GM13977 (cell line): ENCODE measurements around the gene SCGB3A1.

Experiments
- DNase-seq: peaks from one replicate; pipeline ENCODE4 v3.0.0; 2012; ENCODE audit warnings: low spot score
- in situ Hi-C: fragments of 300-500 bp; cut with MboI; formaldehyde crosslinking; loops from one replicate; pipeline ENCODE4 v1.12.0; 2022; ENCODE audit warnings: low sequenced_read_pairs, low pct_unique_long_range_greater_than_20kb, mixed read lengths, inconsistent platforms; ENCODE audit not compliant: unreplicated experiment
- TF ChIP-seq, protein P1 (sequence below): IDR thresholded peaks from 2 replicates; pipeline ENCODE4 v1.5.1; 2012; ENCODE audit warnings: mild to moderate bottlenecking, control low read depth; ENCODE audit not compliant: insufficient read depth; ENCODE audit errors: extremely low read depth, missing control alignments

Gene SCGB3A1

DNA sequence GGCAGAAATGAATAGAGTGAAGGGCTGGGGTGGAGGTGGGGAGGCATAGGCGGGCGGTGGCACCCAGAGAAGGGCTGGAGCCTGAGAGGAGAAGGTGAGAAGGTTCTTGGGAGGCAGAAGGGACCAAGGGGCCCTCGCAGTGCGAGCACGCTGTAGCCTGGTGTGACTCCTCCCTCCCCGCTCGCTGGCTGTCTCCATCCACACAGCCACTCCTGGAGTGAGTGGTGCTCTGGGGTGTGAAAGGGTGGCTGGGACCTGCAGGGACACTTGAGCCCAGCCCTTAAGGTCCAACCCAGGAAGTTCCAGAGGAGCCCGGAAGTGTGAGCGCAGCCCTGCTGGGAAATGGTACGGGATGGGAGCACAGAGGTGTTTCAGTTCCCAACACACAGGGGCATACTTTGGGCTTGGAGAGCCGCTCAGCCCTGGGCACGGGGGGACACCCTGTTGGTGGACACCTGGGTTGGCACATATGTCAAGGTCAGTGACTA, 9.3 kb upstream of the SCGB3A1 start:
- DNase-seq, result peak; percentile 23

DNA sequence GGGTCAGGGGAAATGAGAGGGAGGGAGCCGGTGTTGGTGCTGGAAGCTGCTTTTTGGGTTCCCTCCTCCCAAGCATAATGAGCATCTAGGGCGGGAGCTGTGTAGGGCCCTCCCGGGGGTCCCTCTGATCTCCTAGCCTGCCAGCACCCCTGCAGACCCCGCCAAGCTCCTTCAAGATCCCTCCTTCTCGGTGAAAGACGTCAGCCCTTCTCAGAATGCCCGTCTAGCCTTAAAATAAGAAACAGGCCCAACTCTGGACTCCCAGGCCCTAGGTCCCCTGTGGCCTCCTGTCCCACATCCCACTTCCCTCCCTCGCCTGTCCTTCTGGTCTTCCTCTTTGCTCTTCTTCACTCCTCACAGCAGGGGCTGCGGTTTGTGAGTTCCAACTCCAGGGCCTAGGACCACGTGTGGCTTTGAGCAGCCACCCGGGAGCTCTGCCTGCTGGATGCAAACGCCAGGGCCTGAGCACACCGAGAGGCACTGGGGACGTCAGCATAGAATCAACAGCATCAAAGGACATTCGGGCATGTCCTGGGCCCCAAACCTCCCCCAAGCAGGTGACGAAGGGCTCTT, 8.8 kb upstream of the SCGB3A1 start:
- TF ChIP-seq, protein P1, sequence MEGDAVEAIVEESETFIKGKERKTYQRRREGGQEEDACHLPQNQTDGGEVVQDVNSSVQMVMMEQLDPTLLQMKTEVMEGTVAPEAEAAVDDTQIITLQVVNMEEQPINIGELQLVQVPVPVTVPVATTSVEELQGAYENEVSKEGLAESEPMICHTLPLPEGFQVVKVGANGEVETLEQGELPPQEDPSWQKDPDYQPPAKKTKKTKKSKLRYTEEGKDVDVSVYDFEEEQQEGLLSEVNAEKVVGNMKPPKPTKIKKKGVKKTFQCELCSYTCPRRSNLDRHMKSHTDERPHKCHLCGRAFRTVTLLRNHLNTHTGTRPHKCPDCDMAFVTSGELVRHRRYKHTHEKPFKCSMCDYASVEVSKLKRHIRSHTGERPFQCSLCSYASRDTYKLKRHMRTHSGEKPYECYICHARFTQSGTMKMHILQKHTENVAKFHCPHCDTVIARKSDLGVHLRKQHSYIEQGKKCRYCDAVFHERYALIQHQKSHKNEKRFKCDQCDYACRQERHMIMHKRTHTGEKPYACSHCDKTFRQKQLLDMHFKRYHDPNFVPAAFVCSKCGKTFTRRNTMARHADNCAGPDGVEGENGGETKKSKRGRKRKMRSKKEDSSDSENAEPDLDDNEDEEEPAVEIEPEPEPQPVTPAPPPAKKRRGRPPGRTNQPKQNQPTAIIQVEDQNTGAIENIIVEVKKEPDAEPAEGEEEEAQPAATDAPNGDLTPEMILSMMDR, result no peak
- in situ Hi-C loops, result no loop called here
- peak; percentile 16 for DNase-seq

More for the DNA sequence above, 9.3 kb upstream of the SCGB3A1 start:
- in situ Hi-C loops, result no loop called here
- TF ChIP-seq, protein P1, result no peak

DNA sequence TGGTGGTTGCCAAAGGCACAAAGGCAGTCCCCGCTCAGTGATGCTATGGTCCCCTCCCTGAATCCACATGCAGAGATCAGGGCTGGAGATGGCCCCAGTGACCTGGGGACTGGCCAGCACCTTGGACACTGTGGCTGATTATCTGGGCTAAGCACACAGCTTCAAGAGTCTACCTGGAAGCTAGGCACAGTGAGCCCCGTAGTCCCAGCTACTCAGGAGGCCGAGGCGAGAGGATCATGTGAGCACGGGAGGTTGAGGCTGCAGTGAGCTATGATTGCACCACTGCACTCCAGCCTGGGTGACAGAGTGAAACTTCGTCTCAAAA, 8.3 kb upstream of the SCGB3A1 start:
- in situ Hi-C loops, result no loop called here
- TF ChIP-seq, protein P1, result no peak
- peak; percentile 24 for DNase-seq

DNA sequence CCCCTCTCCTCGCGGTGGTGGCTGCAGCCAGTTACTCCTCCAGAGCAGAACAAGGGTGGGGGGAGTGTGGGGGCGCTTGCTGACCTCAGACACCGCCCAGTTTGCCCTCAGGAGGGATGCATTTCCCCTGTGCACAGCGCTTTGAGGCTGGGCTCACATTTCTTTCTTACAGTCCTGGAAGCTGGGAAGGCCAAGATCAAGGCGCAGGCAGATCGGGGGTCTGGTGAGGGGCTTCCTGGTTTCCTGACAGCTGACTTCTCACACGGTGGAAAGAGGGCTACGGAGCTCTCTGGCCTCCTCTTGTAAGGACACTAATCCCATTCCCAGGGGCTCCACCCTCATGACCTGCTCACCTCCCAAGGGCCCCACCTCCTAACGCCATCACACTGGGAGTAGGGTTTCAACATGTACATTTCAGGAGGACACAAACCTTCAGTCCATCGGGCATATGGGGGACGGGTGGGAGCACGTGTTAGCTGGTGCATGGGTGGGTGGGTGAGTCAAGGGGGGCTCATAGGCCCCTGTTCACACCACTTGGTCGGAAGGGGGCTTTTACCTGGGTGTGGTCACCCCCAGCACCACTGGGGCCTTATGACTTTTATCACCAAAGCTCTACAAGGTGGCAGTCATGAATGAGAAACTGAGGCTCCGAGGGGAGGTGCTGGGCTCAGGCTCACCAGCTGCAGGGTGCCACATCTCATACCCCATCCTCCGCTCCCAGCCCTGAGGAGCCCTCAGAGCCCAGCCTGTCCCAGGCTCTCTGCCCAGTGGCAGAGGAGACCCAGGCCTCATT, 7.7 kb upstream of the SCGB3A1 start:
- no peak for DNase-seq
- in situ Hi-C loops, result no loop called here
- TF ChIP-seq, protein P1, result no peak

DNA sequence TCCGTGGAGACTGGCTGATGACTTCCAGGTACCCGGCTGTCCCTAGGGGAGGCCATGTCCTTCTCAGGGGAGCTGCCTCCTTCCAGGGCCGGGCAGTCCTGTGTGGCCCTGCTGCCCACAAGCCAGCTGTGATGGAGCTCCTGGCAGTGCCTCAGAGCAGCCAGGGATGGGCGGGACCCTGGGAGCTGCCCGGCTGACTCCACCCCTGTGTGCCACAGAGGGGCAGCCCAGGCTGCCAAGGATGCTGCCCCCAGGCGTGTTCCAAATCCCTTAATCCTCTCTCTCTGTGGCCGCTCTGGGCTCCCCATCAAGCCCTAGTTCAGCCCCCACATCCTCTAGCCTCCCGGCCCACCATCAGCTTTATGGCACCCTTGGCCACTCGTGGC, 7.0 kb upstream of the SCGB3A1 start:
- peak; percentile 12 for DNase-seq
- in situ Hi-C loops, result no loop called here
- TF ChIP-seq, protein P1, result no peak

DNA sequence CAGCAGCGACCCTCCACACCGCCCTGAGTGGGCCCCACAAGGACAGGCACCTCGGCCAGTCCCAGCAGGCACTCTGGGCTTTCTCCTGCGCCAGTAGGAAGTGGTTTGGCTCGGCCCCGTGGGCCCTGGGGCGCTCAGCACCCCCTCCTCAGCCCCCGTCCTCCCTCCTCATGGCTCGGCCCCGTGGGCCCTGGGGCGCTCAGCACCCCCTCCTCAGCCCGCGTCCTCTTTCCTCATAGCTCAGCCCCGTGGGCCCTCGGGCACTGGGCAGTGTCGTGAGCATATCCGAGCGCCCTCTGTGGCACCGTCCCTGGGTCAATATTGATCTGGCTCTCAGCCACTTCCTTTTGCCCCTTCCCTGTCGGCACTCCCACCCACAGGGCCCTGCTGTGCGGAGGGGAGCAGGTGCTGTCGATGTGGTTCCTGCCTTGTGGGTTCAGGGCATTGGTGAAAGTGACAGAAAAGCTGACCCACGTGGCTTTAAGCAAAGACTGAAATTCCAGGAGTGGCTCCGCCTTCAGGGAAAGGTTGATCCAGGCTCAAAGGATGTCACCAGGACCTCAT, 5.5 kb upstream of the SCGB3A1 start:
- no peak for DNase-seq
- in situ Hi-C loops, result no loop called here
- TF ChIP-seq, protein P1, result no peak
